SK-N-SH treated with all-trans-retinoic acid at 6 μM for 48 hours (cell line): ENCODE data around the gene CACNA2D3.

Experiments
- CREB5 ChIP-seq: fragments of 250-450 bp; sonication (Bioruptor Pico); IDR thresholded peaks from 2 replicates; pipeline ENCODE4 v1.5.1; 2020; ENCODE audit warnings: low read depth, mild to moderate bottlenecking, moderate library complexity
- CSDC2 ChIP-seq: fragments of 250-450 bp; sonication (Bioruptor Pico); IDR thresholded peaks from 2 replicates; pipeline ENCODE4 v1.5.0; 2020; ENCODE audit warnings: mild to moderate bottlenecking, moderate library complexity
- PATZ1 ChIP-seq: fragments of 250-450 bp; sonication (Bioruptor Pico); IDR thresholded peaks from 2 replicates; pipeline ENCODE4 v1.8.0; 2020; ENCODE audit warnings: mild to moderate bottlenecking, moderate library complexity, borderline replicate concordance
- RARB ChIP-seq: fragments of 250-450 bp; sonication (Bioruptor Pico); IDR thresholded peaks from 2 replicates; pipeline ENCODE4 v1.8.0; 2021; ENCODE audit warnings: mild to moderate bottlenecking, moderate library complexity
- SNAI2 ChIP-seq: fragments of 250-450 bp; sonication (Bioruptor Pico); IDR thresholded peaks from 2 replicates; pipeline ENCODE4 v1.5.0; 2020; ENCODE audit warnings: mild to moderate bottlenecking, moderate library complexity
- TCF4 ChIP-seq: fragments of 250-450 bp; sonication (Bioruptor Pico); IDR thresholded peaks from 2 replicates; pipeline ENCODE4 v1.8.0; 2021; ENCODE audit warnings: mild to moderate bottlenecking, moderate library complexity, borderline replicate concordance
- ZC3H10 ChIP-seq: fragments of 250-450 bp; sonication (Bioruptor Pico); IDR thresholded peaks from 2 replicates; pipeline ENCODE4 v1.5.1; 2021; ENCODE audit warnings: mild to moderate bottlenecking, moderate library complexity
- ZNF565 ChIP-seq: fragments of 450-650 bp; formaldehyde crosslinking; conservative IDR thresholded peaks from 2 replicates; pipeline ENCODE4 v1.5.0; 2020; ENCODE audit warnings: low read depth, mild to moderate bottlenecking, moderate library complexity
- TF ChIP-seq, protein P1 (sequence below): fragments of 250-450 bp; sonication (Bioruptor Pico); IDR thresholded peaks from 2 replicates; pipeline ENCODE4 v1.5.0; 2020; ENCODE audit warnings: mild to moderate bottlenecking, moderate library complexity

GRCh38 chr3:54876694-54877093, 754.3 kb downstream of the CACNA2D3 start:
- TF ChIP-seq RARB (no peak), CSDC2 (no peak), PATZ1 (CRISPR knock-in tag) (no peak), CREB5 (CRISPR knock-in tag) (no peak), SNAI2 (CRISPR knock-in tag) (no peak), TCF4 (CRISPR knock-in tag) (no peak), ZC3H10 (no peak), ZNF565 (CRISPR knock-in tag) (no peak)
- TF ChIP-seq, protein P1, sequence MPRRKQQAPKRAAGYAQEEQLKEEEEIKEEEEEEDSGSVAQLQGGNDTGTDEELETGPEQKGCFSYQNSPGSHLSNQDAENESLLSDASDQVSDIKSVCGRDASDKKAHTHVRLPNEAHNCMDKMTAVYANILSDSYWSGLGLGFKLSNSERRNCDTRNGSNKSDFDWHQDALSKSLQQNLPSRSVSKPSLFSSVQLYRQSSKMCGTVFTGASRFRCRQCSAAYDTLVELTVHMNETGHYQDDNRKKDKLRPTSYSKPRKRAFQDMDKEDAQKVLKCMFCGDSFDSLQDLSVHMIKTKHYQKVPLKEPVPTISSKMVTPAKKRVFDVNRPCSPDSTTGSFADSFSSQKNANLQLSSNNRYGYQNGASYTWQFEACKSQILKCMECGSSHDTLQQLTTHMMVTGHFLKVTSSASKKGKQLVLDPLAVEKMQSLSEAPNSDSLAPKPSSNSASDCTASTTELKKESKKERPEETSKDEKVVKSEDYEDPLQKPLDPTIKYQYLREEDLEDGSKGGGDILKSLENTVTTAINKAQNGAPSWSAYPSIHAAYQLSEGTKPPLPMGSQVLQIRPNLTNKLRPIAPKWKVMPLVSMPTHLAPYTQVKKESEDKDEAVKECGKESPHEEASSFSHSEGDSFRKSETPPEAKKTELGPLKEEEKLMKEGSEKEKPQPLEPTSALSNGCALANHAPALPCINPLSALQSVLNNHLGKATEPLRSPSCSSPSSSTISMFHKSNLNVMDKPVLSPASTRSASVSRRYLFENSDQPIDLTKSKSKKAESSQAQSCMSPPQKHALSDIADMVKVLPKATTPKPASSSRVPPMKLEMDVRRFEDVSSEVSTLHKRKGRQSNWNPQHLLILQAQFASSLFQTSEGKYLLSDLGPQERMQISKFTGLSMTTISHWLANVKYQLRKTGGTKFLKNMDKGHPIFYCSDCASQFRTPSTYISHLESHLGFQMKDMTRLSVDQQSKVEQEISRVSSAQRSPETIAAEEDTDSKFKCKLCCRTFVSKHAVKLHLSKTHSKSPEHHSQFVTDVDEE (CRISPR knock-in tag) = no peak
